Pancreas (tissue), 10 donors: ENCODE results near the gene RNF141. TPM values are rescaled to one million over a fixed set of nuclear protein-coding genes. Genes with fewer than 3 reads are reported as not detected.

Experiments used
- ATAC-seq, 4 donors: fragments of 200-7000 bp; cut with Tn5 transposase; one replicate each; pipeline versions ENCODE4 v1.8.0 to v1.9.1; 2020; ENCODE audit warnings: mild to moderate bottlenecking in 4 of 4, moderate library complexity in 4 of 4
- DNase-seq, 6 donors: peaks; one replicate each; pipeline ENCODE4 v3.0.0-alpha.2; 2020
- FAIRE-seq: peaks from 2 replicates; lab custom pipeline; 2012; peaks lifted over from hg19 to GRCh38; lab: Jason Lieb, UNC
- H3K27ac ChIP-seq, 4 donors: fragments of 200-600 bp; sonication (generic); 1 replicate in 3 of 4; 2 replicates in 1 of 4; pipeline versions ENCODE4 v1.5.0 to v1.8.0; 2020
- H3K27me3 ChIP-seq, 4 donors: fragments of 200-600 bp; one replicate each; pipeline ENCODE4 v1.8.0; 2021
- H3K36me3 ChIP-seq, 3 donors: fragments of 200-600 bp; sonication (generic) in 1 of 3; one replicate each; pipeline versions ENCODE4 v1.5.0 to v1.8.0; 2020 to 2021
- H3K4me1 ChIP-seq, 3 donors: fragments of 200-600 bp; one replicate each; pipeline ENCODE4 v1.8.0; 2021
- H3K4me3 ChIP-seq, 4 donors: fragments of 200-600 bp; sonication (generic) in 2 of 4; one replicate each; pipeline versions ENCODE4 v1.5.0 to v1.8.0; 2020 to 2021
- H3K9me3 ChIP-seq, 4 donors: fragments of 200-600 bp; one replicate each; pipeline ENCODE4 v1.8.0; 2021
- WGBS, 2 donors: extraction: QIAGEN DNeasy Blood & Tissue Kit; methylation state at CpG; one replicate each; pipeline ENCODE4 v1.1.7; 2013; 5-methylcytosine and 5-hydroxymethylcytosine counted together
- intact Hi-C, 3 donors: fragments of 100-400 bp; cut with DNase I; formaldehyde crosslinking; loops; one replicate each; pipeline versions ENCODE4 v1.11.1 to v1.14.2; 2022
- polyA plus RNA-seq, 2 donors: library from polyadenylated mRNA; stranded (reverse); fragments of 200-250 nt; gene quantifications; one replicate each; pipeline ENCODE4 v1.2.3, GENCODE V29; 2013
- total RNA-seq, 6 donors: library from RNA; stranded (reverse); fragmentation: NEBNext Ultra II Directional in 4 of 6; extraction: Animal tissue kit (Norgen Biotek cat#: 25700) in 4 of 6; gene quantifications; one replicate each; pipeline versions ENCODE4 v1.2.1 to v1.2.4, GENCODE V29; 2021 to 2023
- TF ChIP-seq, protein P1 (sequence below), 4 donors: fragments of 200-600 bp; sonication (generic) in 3 of 4; IDR thresholded peaks; one replicate each; pipeline versions ENCODE4 v1.5.0 to v1.8.0; 2021; ENCODE audit warnings: antibody characterized with exemption in 4 of 4
- donor health status: healthy with polysubstance abuse.
- donor health status: DM: no; HTN: no; CAD: no; lungs with moderate emphysema.
- donor health status: DM: no; HTN: no; CAD: no.
- donor health status: control.
- donor health status: control.
- donor health status: Bipolar disorder and iron deficiency.
- donor health status: DM: yes; HTN: yes; CAD: no.
- donor health status: DM: no; HTN: no; CAD: no.
- donor health status: DM: no; HTN: no; CAD: no.
- donor health status: DM: yes; HTN: yes; CAD: no.

The RNF141 gene
- total and polyA plus RNA-seq, 8 donors = 4.4 to 21.5 (median 15.4) TPM

GRCh38 chr11:10486161-10486840 lies 54.7 kb downstream of the RNF141 start:
- Histone ChIP-seq H3K27ac (no peak overlapping the region), H3K4me1 (no peaks in the 10 kb centered on the region), H3K4me3 (no peak overlapping the region), H3K27me3 (no peaks in the 10 kb centered on the region), H3K9me3 (no peaks in the 10 kb centered on the region), H3K36me3 (no peaks in the 10 kb centered on the region)
- TF ChIP-seq, protein P1, sequence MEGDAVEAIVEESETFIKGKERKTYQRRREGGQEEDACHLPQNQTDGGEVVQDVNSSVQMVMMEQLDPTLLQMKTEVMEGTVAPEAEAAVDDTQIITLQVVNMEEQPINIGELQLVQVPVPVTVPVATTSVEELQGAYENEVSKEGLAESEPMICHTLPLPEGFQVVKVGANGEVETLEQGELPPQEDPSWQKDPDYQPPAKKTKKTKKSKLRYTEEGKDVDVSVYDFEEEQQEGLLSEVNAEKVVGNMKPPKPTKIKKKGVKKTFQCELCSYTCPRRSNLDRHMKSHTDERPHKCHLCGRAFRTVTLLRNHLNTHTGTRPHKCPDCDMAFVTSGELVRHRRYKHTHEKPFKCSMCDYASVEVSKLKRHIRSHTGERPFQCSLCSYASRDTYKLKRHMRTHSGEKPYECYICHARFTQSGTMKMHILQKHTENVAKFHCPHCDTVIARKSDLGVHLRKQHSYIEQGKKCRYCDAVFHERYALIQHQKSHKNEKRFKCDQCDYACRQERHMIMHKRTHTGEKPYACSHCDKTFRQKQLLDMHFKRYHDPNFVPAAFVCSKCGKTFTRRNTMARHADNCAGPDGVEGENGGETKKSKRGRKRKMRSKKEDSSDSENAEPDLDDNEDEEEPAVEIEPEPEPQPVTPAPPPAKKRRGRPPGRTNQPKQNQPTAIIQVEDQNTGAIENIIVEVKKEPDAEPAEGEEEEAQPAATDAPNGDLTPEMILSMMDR (IDR thresholded peaks at IDR 0.05) = no peak
- ATAC-seq = no peak
- intact Hi-C loops = no loop called here
- DNase-seq = no peak
- WGBS, 2 donors = 90 to 94% methylated on average over 10 of the region's 10 CpGs
- FAIRE-seq = no peak

DNA sequence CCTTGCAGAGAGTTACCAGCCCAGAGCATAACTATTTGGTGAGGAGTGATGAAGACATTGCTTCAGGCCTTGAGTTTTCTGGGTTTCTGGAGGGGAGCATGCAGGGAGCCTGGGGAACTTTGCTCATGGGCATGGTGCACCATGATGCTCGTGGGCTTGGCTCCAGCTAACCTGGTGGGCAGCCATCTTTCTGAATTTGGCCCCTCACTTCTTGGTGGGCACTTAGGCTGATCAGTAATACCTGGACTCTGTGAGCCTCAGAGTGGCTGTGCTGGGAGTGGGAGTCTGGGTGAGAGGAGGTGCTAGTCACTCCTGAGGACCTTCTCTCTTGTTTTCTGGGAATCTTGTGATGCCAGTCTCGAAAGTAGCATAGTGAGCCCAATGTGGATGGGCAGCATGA lies 55.3 kb downstream of the RNF141 start:
- Histone ChIP-seq H3K9me3 (no peaks in the 10 kb centered on the region), H3K4me1 (no peaks in the 10 kb centered on the region), H3K27ac (no peak overlapping the region), H3K4me3 (no peak overlapping the region), H3K36me3 (no peaks in the 10 kb centered on the region), H3K27me3 (no peaks in the 10 kb centered on the region)
- no peak for FAIRE-seq
- TF ChIP-seq, protein P1 (IDR thresholded peaks at IDR 0.05) = no peak
- ATAC-seq = no peak
- DNase-seq = no peak
- intact Hi-C loops = no loop called here
- 43 to 50% methylated on average over 2 of the region's 2 CpGs for WGBS, 2 donors

- no peak for FAIRE-seq
- TF ChIP-seq, protein P1 (IDR thresholded peaks at IDR 0.05) = no peak
- Histone ChIP-seq H3K36me3 (no peaks in the 10 kb centered on the region), H3K4me3 (no peak overlapping the region), H3K27ac (no peak overlapping the region), H3K9me3 (no peaks in the 10 kb centered on the region), H3K4me1 (no peaks in the 10 kb centered on the region), H3K27me3 (no peaks in the 10 kb centered on the region)
- intact Hi-C loops = no loop called here
- WGBS, 2 donors = 92% methylated on average over 16 of the region's 16 CpGs
- no peak for DNase-seq
- ATAC-seq = no peak
Observed at GRCh38 chr11:10484461-10485180, 56.4 kb downstream of the RNF141 start.

- no peak for FAIRE-seq
- Histone ChIP-seq H3K27me3 (no peaks in the 10 kb centered on the region), H3K9me3 (no peaks in the 10 kb centered on the region), H3K27ac (no peak overlapping the region), H3K36me3 (no peaks in the 10 kb centered on the region), H3K4me3 (no peak overlapping the region), H3K4me1 (no peaks in the 10 kb centered on the region)
- ATAC-seq = no peak
- 64 to 83% methylated on average over 3 of the region's 3 CpGs for WGBS, 2 donors
- intact Hi-C loops = no loop called here
- no peak for DNase-seq
- TF ChIP-seq, protein P1 (IDR thresholded peaks at IDR 0.05) = no peak
Observed at GRCh38 chr11:10483584-10483983, 57.4 kb downstream of the RNF141 start.

GRCh38 chr11:10483174-10483573 lies 57.8 kb downstream of the RNF141 start:
- TF ChIP-seq, protein P1 (IDR thresholded peaks at IDR 0.05) = no peak
- intact Hi-C loops = no loop called here
- no peak for DNase-seq
- Histone ChIP-seq H3K4me3 (no peak overlapping the region), H3K27ac (no peak overlapping the region), H3K4me1 (no peaks in the 10 kb centered on the region), H3K9me3 (no peaks in the 10 kb centered on the region), H3K36me3 (no peaks in the 10 kb centered on the region), H3K27me3 (no peaks in the 10 kb centered on the region)
- FAIRE-seq = no peak
- 89 to 100% methylated on average over 1 of the region's 1 CpG for WGBS, 2 donors
- no peak for ATAC-seq
